HepG2 (cell line): ENCODE measurements around the gene ARMC3. TPM values are rescaled to one million over a fixed set of nuclear protein-coding genes. Genes with fewer than 3 reads are reported as not detected.

Experiments
- ATAC-seq: fragments of 200-7000 bp; cut with Tn5 transposase; 3 replicates; pipeline ENCODE4 v1.9.1; 2020; ENCODE audit warnings: mild to moderate bottlenecking, moderate library complexity
- BruUV-seq: library from RNA; stranded (reverse); fragments of 400-500 nt; replicated peaks from 2 replicates; lab custom pipeline; 2021; lab: Mats Ljungman, UMichigan
- CTCF ChIA-PET: fragments of 300-600 bp; formaldehyde crosslinking; extraction: SDS; loops from one replicate; lab custom pipeline; 2021; ENCODE audit warnings: low total read pairs, inconsistent platforms, low intra/inter-chr PET ratio; lab: Yijun Ruan, JAX
- POLR2A ChIA-PET: fragments of 350-600 bp; sonication (Branson Sonifier 250); formaldehyde crosslinking; loops from one replicate; lab custom pipeline; 2020; ENCODE audit warnings: antibody characterized with exemption, inconsistent platforms; lab: Yijun Ruan, JAX
- DNase-seq: peaks from one replicate; pipeline ENCODE4 v3.0.0-alpha.2; 2015; ENCODE audit warnings: low spot score
- FAIRE-seq: peaks from 3 replicates; lab custom pipeline; 2011; peaks lifted over from hg19 to GRCh38; lab: Jason Lieb, UNC
- H2AFZ ChIP-seq: one replicate; pipeline ENCODE4 v1.6.1; 2011; ENCODE audit warnings: low read length, inconsistent platforms
- H3K27ac ChIP-seq: fragments of 300-600 bp; 3 replicates; pipeline ENCODE4 v1.8.0; 2011; ENCODE audit warnings: mixed run types, mild to moderate bottlenecking, mixed read lengths, low read length, inconsistent platforms; ENCODE audit not compliant: insufficient read depth; ENCODE audit errors: extremely low read length
- H3K27me3 ChIP-seq, 2 experiments: fragments of 200-600 bp in 1 of 2; 2 replicates in 1 of 2; 3 replicates in 1 of 2; pipeline versions ENCODE4 v1.6.0 to v1.8.0; 2011; ENCODE audit warnings: low read length in 2 of 2, mild to moderate bottlenecking in 2 of 2, moderate library complexity in 2 of 2, inconsistent platforms in 1 of 2; ENCODE audit not compliant: insufficient read depth in 2 of 2, control insufficient read depth in 1 of 2
- H3K36me3 ChIP-seq, 2 experiments: fragments of 200-600 bp in 1 of 2; replicated peaks in 1 of 2; 2 replicates in 1 of 2; 3 replicates in 1 of 2; pipeline versions ENCODE4 v1.5.1 to v1.8.0; 2011; ENCODE audit warnings: low read length in 2 of 2, inconsistent platforms in 1 of 2; ENCODE audit not compliant: insufficient read depth in 2 of 2, control insufficient read depth in 1 of 2
- H3K4me1 ChIP-seq: 2 replicates; pipeline ENCODE4 v1.5.1; 2012; ENCODE audit warnings: low read length, inconsistent platforms; ENCODE audit not compliant: insufficient read depth
- H3K4me2 ChIP-seq: 2 replicates; pipeline ENCODE4 v1.6.0; 2011; ENCODE audit warnings: low read depth, low read length, inconsistent platforms
- H3K4me3 ChIP-seq, 3 experiments: fragments of 200-600 bp in 1 of 3; sonication (generic), shearing (Covaris generic) in 1 of 3; replicated peaks in 1 of 3; 2 replicates each; pipeline ENCODE4 v1.5.1; 2011 to 2016; ENCODE audit warnings: low read length in 3 of 3, inconsistent platforms in 2 of 3, low read depth in 2 of 3, mild to moderate bottlenecking in 2 of 3, control low read depth in 1 of 3, mixed read lengths in 1 of 3; ENCODE audit not compliant: insufficient read depth in 1 of 3
- H3K79me2 ChIP-seq: one replicate; pipeline ENCODE4 v1.6.1; 2011; ENCODE audit warnings: low read length, inconsistent platforms; ENCODE audit not compliant: insufficient read depth
- H3K9ac ChIP-seq: 2 replicates; pipeline ENCODE4 v1.6.0; 2011; ENCODE audit warnings: mild to moderate bottlenecking, low read depth, low read length, inconsistent platforms; ENCODE audit not compliant: insufficient read depth
- H3K9me3 ChIP-seq: 2 replicates; pipeline ENCODE4 v1.5.1; 2012; ENCODE audit warnings: mild to moderate bottlenecking, low read length
- H4K20me1 ChIP-seq: 2 replicates; pipeline ENCODE4 v1.6.0; 2011; ENCODE audit warnings: inconsistent platforms, mild to moderate bottlenecking, low read length, moderate library complexity; ENCODE audit not compliant: insufficient read depth
- AHDC1 ChIP-seq: sonication (generic); formaldehyde crosslinking; IDR thresholded peaks from 2 replicates; pipeline ENCODE4 v1.5.1; 2020; ENCODE audit warnings: mild to moderate bottlenecking, missing genetic modification reagents, borderline replicate concordance
- STAG1 ChIP-seq: sonication (generic); formaldehyde crosslinking; IDR thresholded peaks from 2 replicates; pipeline ENCODE4 v1.4.0; 2020; ENCODE audit warnings: missing genetic modification reagents
- ZSCAN25 ChIP-seq: sonication (generic); formaldehyde crosslinking; IDR thresholded peaks from 2 replicates; pipeline ENCODE4 v1.8.0; 2022; ENCODE audit warnings: mild to moderate bottlenecking, missing genetic modification reagents
- WGBS: methylation state at CpG from one replicate; pipeline ENCODE4 v1.1.6; 2017; ENCODE audit warnings: low lambda C conversion rate; 5-methylcytosine and 5-hydroxymethylcytosine counted together
- in situ Hi-C: cut with HindIII; loops from 2 replicates; pipeline ENCODE4 v1.10.0; 2017; ENCODE audit warnings: low pct_unique_long_range_greater_than_20kb; ENCODE audit not compliant: extremely low pct_ligation_motif_present
- intact Hi-C: fragments of 100-400 bp; cut with micrococcal nuclease; formaldehyde crosslinking; loops from one replicate; pipeline ENCODE4 v1.10.0; 2022; ENCODE audit not compliant: unreplicated experiment
- polyA plus RNA-seq, 8 experiments: library from polyadenylated mRNA; depleted of rRNA in 3 of 8; stranded (reverse) in 7 of 8; unstranded in 1 of 8; fragments of >200 nt; fragmentation: Illumina TruSeq in 4 of 8; extraction: Trizol in 4 of 8; gene quantifications; 2 replicates each; pipeline versions ENCODE4 v1.2.1 to v1.2.3, GENCODE V29; 2011 to 2016; ENCODE audit warnings: low read depth in 4 of 8, missing spikeins in 1 of 8, mixed read lengths in 1 of 8; ENCODE audit not compliant: insufficient read depth in 1 of 8
- total RNA-seq, 5 experiments: library from RNA; depleted of rRNA; stranded (reverse); fragments of >200 nt; fragmentation: Illumina TruSeq; extraction: Trizol; gene quantifications; 2 replicates each; pipeline ENCODE4 v1.2.3, GENCODE V29; 2016; ENCODE audit warnings: low read depth in 1 of 5
- TF ChIP-seq, protein P1 (sequence below): sonication (generic); formaldehyde crosslinking; IDR thresholded peaks from 2 replicates; pipeline ENCODE4 v1.5.0; 2020; ENCODE audit warnings: mild to moderate bottlenecking, missing genetic modification reagents, moderate library complexity

The ARMC3 gene
- total and polyA plus RNA-seq, 2 of the 13 experiments (the other 11 are each of a cell fraction or from before 2014, with no cell fraction given), result not detected

DNA sequence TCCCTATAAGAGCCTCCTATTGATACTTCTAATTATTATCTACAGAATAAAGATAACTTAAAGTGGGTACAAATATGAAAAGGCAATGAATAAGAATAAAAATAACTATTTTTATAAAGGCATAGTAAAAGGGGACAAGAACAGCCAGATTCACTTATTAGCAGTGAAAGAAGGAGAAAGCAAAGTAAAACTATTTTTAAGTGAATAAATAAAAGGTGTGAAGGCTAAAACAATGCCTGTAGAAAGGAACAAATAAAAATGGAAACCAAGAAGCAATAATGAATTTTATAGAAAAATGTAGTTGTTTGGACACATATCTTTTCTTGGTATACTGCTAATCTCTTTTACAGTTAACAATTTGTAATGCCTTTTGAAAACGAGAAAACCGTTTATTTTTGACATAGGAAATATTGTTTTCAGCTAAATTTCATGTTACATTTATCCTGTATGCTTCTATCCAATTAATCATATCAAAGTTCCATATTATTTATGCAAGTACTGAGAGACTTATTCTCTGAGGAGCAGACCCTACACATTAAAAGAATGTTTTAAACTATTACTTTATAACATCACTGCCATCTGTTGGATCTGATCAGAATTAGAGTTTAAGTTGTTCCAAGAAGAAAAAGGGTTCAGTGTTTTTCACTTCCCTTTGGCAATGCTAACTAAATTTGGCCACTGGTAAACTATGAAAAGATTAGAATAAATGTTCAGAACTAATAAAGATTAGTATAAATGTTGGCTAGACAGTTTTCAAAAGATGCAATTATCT, 59.1 kb downstream of the ARMC3 start:
- DNase-seq, result peak; percentile 6

More for the DNA sequence above, 59.1 kb downstream of the ARMC3 start:
- 3% methylated on average over 2 of the region's 2 CpGs for WGBS
- Histone ChIP-seq H2AFZ (no peak overlapping the region), H3K4me2 (no peak overlapping the region), H3K9ac (no peak overlapping the region), H3K79me2 (no peaks in the 10 kb centered on the region), H3K9me3 (no peaks in the 10 kb centered on the region), H3K27ac (no peak overlapping the region), H3K36me3 (no peaks in the 10 kb centered on the region), H3K4me1 (peaks cover 1% of the 10 kb centered on the region; the same call in 1 of the 2 replicates), H3K27me3 (no peaks in the 10 kb centered on the region), H3K4me3 (no peak overlapping the region), H4K20me1 (no peaks in the 10 kb centered on the region)
- ATAC-seq, result no peak
- ChIA-PET POLR2A (no interaction called here), CTCF (interaction anchor here (2.0 to 3.8 kb wide), 2 partner anchors 413 to 993 kb away, joined by 6 to 25 read pairs; no protein-coding TSS in a partner anchor)
- TF ChIP-seq, protein P1, sequence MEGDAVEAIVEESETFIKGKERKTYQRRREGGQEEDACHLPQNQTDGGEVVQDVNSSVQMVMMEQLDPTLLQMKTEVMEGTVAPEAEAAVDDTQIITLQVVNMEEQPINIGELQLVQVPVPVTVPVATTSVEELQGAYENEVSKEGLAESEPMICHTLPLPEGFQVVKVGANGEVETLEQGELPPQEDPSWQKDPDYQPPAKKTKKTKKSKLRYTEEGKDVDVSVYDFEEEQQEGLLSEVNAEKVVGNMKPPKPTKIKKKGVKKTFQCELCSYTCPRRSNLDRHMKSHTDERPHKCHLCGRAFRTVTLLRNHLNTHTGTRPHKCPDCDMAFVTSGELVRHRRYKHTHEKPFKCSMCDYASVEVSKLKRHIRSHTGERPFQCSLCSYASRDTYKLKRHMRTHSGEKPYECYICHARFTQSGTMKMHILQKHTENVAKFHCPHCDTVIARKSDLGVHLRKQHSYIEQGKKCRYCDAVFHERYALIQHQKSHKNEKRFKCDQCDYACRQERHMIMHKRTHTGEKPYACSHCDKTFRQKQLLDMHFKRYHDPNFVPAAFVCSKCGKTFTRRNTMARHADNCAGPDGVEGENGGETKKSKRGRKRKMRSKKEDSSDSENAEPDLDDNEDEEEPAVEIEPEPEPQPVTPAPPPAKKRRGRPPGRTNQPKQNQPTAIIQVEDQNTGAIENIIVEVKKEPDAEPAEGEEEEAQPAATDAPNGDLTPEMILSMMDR (CRISPR knock-in tag), result 0 out of 2 replicates have a peak, but pooled peaks have one; percentile 20
- peak; percentile 61 for TF ChIP-seq STAG1 (CRISPR knock-in tag)
- no peak for TF ChIP-seq AHDC1
- no peak for TF ChIP-seq ZSCAN25 (CRISPR knock-in tag)
- FAIRE-seq, result no peak
- intact Hi-C loops (loop anchor here (5.0 to 10.0 kb wide), 3 partner anchors 540 to 992 kb away; partner anchors contain the start of gene BMI1), in situ Hi-C loops (loop anchor here (5.0 kb wide), 1 partner anchor 415 kb away; no protein-coding TSS in a partner anchor)
- BruUV-seq, result no TSS peak
